B cell (primary cell): ENCODE results near the gene GLCCI1. TPM values are rescaled to one million over a fixed set of nuclear protein-coding genes. Genes with fewer than 3 reads are reported as not detected.
A peak's percentile ranks its signal among the peaks of the same experiment; 100 is the strongest.

Source experiments
- ATAC-seq: fragments of 200-7000 bp; cut with Tn5 transposase; one replicate; pipeline ENCODE4 v1.10.0; 2021; ENCODE audit warnings: low read depth, mild to moderate bottlenecking, moderate number of reproducible peaks, moderate library complexity
- CTCF ChIA-PET: fragments of 350-600 bp; sonication (Branson Sonifier 250); formaldehyde crosslinking; loops from one replicate; lab custom pipeline; 2021; ENCODE audit warnings: antibody characterized with exemption, inconsistent platforms; lab: Charles Lee
- POLR2A ChIA-PET: fragments of 350-600 bp; sonication (Branson Sonifier 250); formaldehyde crosslinking; loops from one replicate; lab custom pipeline; 2021; ENCODE audit warnings: antibody characterized with exemption; lab: Charles Lee
- DNase-seq: peaks from one replicate; pipeline ENCODE4 v3.0.0; 2013
- H2AFZ ChIP-seq: 2 replicates; pipeline ENCODE4 v1.6.1; 2012; ENCODE audit warnings: mild to moderate bottlenecking, low read depth, low read length; ENCODE audit not compliant: insufficient read depth, poor library complexity, severe bottlenecking
- H3K27ac ChIP-seq, 2 donors: 1 replicate in 1 of 2; 2 replicates in 1 of 2; pipeline ENCODE4 v1.5.1; 2012 to 2013; ENCODE audit warnings: low read length in 2 of 2, mild to moderate bottlenecking in 2 of 2, moderate library complexity in 1 of 2
- H3K27me3 ChIP-seq, 4 experiments: fragments of 200-600 bp in 1 of 4; sonication (generic) in 1 of 4; replicated peaks in 1 of 4; 1 replicate in 2 of 4; 2 replicates in 2 of 4; pipeline versions ENCODE4 v1.6.1 to v1.7.0; 2013 to 2016; ENCODE audit warnings: low read length in 3 of 4, mild to moderate bottlenecking in 2 of 4, mixed read lengths in 1 of 4, moderate library complexity in 1 of 4; ENCODE audit not compliant: insufficient read depth in 4 of 4, control insufficient read depth in 3 of 4; ENCODE audit errors: control extremely low read depth in 1 of 4
- H3K36me3 ChIP-seq, 2 experiments: replicated peaks in 1 of 2; 1 replicate in 1 of 2; 2 replicates in 1 of 2; pipeline versions ENCODE4 v1.6.1 to v1.7.1; 2013; ENCODE audit warnings: low read length in 1 of 2; ENCODE audit not compliant: insufficient read depth in 2 of 2, control insufficient read depth in 1 of 2; ENCODE audit errors: control extremely low read depth in 1 of 2, extremely low read depth in 1 of 2
- H3K4me1 ChIP-seq, 2 donors: fragments of 200-600 bp in 1 of 2; sonication (generic) in 1 of 2; 1 replicate in 1 of 2; 2 replicates in 1 of 2; pipeline versions ENCODE4 v1.5.1 to v1.6.1; 2013 to 2017; ENCODE audit warnings: low read length in 2 of 2; ENCODE audit not compliant: control insufficient read depth in 2 of 2, insufficient read depth in 2 of 2
- H3K4me2 ChIP-seq: replicated peaks from 2 replicates; pipeline ENCODE3; 2012; ENCODE audit warnings: mild to moderate bottlenecking, low read depth, low read length; ENCODE audit not compliant: poor library complexity, severe bottlenecking
- H3K4me3 ChIP-seq, 5 experiments: fragments of 200-600 bp in 1 of 5; sonication (generic) in 1 of 5; 1 replicate in 3 of 5; 2 replicates in 2 of 5; pipeline versions ENCODE4 v1.5.1 to v1.7.0; 2011 to 2016; ENCODE audit warnings: low read length in 4 of 5, mild to moderate bottlenecking in 4 of 5, low read depth in 2 of 5, control low read depth in 1 of 5, moderate library complexity in 1 of 5; ENCODE audit not compliant: insufficient read depth in 1 of 5; ENCODE audit errors: control extremely low read depth in 1 of 5, extremely low read depth in 1 of 5
- H3K79me2 ChIP-seq: fragments of 200-600 bp; sonication (generic); one replicate; pipeline ENCODE4 v1.6.0; 2016; ENCODE audit warnings: low read length; ENCODE audit not compliant: control insufficient read depth, insufficient read depth
- H3K9ac ChIP-seq: fragments of 200-600 bp; sonication (generic); 2 replicates; pipeline ENCODE4 v1.6.1; 2017; ENCODE audit warnings: mild to moderate bottlenecking, low read length, moderate library complexity
- H3K9me3 ChIP-seq, 3 donors: one replicate each; pipeline versions ENCODE4 v1.6.1 to v1.7.1; 2013; ENCODE audit warnings: low read length in 2 of 3; ENCODE audit not compliant: control insufficient read depth in 2 of 3, insufficient read depth in 1 of 3; ENCODE audit errors: control extremely low read depth in 1 of 3
- H4K20me1 ChIP-seq: 2 replicates; pipeline ENCODE4 v1.6.0; 2012; ENCODE audit warnings: mild to moderate bottlenecking, low read length; ENCODE audit not compliant: insufficient read depth, control insufficient read depth, poor library complexity, severe bottlenecking
- H3K27ac Mint-ChIP-seq: one replicate; pipeline ENCODE4 v1.8.0; 2021; ENCODE audit warnings: mixed read lengths
- H3K27me3 Mint-ChIP-seq: one replicate; pipeline ENCODE4 v1.8.0; 2021; ENCODE audit warnings: mixed read lengths
- H3K4me1 Mint-ChIP-seq: one replicate; pipeline ENCODE4 v1.8.0; 2021; ENCODE audit warnings: mixed read lengths
- H3K4me3 Mint-ChIP-seq: one replicate; pipeline ENCODE4 v1.8.0; 2021; ENCODE audit warnings: mixed read lengths
- H3K9me3 Mint-ChIP-seq: one replicate; pipeline ENCODE4 v1.8.0; 2022; ENCODE audit warnings: mixed read lengths; ENCODE audit not compliant: insufficient read depth
- EZH2 ChIP-seq: IDR thresholded peaks from 2 replicates; pipeline ENCODE4 v1.6.1; 2012; ENCODE audit warnings: borderline replicate concordance, low read depth, mild to moderate bottlenecking, moderate library complexity, low read length; ENCODE audit not compliant: insufficient read depth, poor library complexity, severe bottlenecking
- WGBS: methylation state at CpG from one replicate; pipeline ENCODE4 v1.1.5; 2013; ENCODE audit warnings: missing lambda C conversion rate; ENCODE audit not compliant: insufficient coverage; 5-methylcytosine and 5-hydroxymethylcytosine counted together
- intact Hi-C: fragments of 100-400 bp; cut with micrococcal nuclease; formaldehyde crosslinking; loops from one replicate; pipeline ENCODE4 v1.10.0; 2022
- polyA minus RNA-seq: library from RNA; depleted of rRNA, polyadenylated mRNA; stranded (reverse); fragments of >200 nt; gene quantifications from 2 replicates; pipeline ENCODE4 v1.2.3, GENCODE V29; 2012
- polyA plus RNA-seq: library from polyadenylated mRNA; depleted of rRNA; stranded (reverse); fragments of >200 nt; gene quantifications from 2 replicates; pipeline ENCODE4 v1.2.3, GENCODE V29; 2012
- total RNA-seq, 2 donors: library from RNA; stranded (reverse); fragments of 120-200 nt in 1 of 2; gene quantifications; 1 replicate in 1 of 2; 2 replicates in 1 of 2; pipeline versions ENCODE4 v1.2.3 to v1.2.4, GENCODE V29; 2013 to 2022
- TF ChIP-seq, protein P1 (sequence below): fragments of 200-600 bp; IDR thresholded peaks from one replicate; pipeline ENCODE4 v1.8.0; 2022; ENCODE audit warnings: antibody characterized with exemption, mild to moderate bottlenecking

Gene GLCCI1
- total RNA-seq (45.7 and 50.3 TPM in 2 replicates), polyA plus RNA-seq (17.7 and 23.8 TPM in 2 replicates), polyA minus RNA-seq (16.3 and 24.7 TPM in 2 replicates)
- total RNA-seq (2013) = 23.6 TPM

DNA sequence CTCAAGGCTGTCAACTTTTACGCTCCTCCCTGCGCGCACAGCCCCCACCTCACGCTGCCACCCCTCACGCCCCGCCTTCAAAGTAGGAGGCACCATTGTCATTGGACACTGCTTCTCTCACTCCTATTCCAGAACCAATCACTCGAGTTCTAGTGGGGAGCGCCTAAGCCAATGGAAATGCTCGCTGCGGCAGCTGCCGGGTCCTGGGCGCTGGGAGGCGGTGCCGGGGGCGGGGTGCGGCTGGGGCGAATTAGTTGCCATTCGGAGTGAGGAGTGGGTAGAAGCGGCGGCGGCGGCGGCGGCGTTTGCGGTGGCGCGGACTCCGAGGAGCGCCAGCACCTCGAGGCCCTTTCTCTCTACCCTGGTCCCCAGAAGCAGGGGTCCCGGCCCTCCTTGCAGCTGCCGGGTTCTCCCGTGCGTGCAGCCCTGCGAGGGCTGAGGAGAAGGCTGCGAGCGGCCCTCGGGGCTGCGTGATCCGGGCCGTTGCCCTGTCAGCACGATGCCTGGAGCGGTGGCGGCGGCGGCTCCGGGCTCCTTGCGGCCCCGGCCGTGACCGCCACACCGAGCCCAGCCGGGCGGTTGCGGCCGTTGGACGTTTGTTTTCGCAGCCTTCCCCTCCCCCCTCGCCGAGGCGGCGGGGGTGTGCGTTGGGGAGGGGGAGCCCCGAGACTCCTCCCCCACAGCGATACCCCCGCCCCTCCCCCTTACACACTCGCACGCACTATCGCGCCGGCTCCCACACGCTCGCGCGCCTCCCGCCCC, at the start of gene GLCCI1:
TSS of gene GLCCI1 (plus strand) at position 253 of the 762 bp plus-strand sequence. CDS start 555 bp downstream, outside the sequence.
- peaks cover 41% of the 10 kb centered on the region for H3K79me2 ChIP-seq
- ATAC-seq (peak; percentile 86), DNase-seq (peak; percentile 97)
- H3K4me2 ChIP-seq = peak within 1 kb of the TSS; percentile 75
- H3K27me3 ChIP-seq = no peaks in the 10 kb centered on the region
- no peaks in the 10 kb centered on the region for H3K9me3 ChIP-seq
- H3K4me3 Mint-ChIP-seq = peak within 1 kb of the TSS; percentile 92
- POLR2A ChIA-PET = interaction anchor here (0.5 to 2.1 kb wide), 4 partner anchors 63 to 328 kb away, joined by 3 to 9 read pairs (median 4); partner anchors contain the start of gene UMAD1
- H3K36me3 ChIP-seq = no peaks in the 10 kb centered on the region
- no peaks in the 10 kb centered on the region for H4K20me1 ChIP-seq
- H3K9me3 Mint-ChIP-seq = no peaks in the 10 kb centered on the region
- no peaks in the 10 kb centered on the region for H3K27me3 Mint-ChIP-seq
- peak within 1 kb of the TSS; percentile 93 for H3K27ac Mint-ChIP-seq
- H3K4me1 ChIP-seq = peaks cover 35 to 44% of the 10 kb centered on the region in 2 donors
- H2AFZ ChIP-seq = peak within 1 kb of the TSS; percentile 81
- intact Hi-C loops = loop anchor here (1.0 to 10.0 kb wide), 12 partner anchors 48 to 1601 kb away; partner anchors contain the start of genes C1GALT1 and UMAD1
- H3K27ac ChIP-seq = peak within 1 kb of the TSS; percentile 82 to 83
- no peak for TF ChIP-seq EZH2
- TF ChIP-seq, protein P1, sequence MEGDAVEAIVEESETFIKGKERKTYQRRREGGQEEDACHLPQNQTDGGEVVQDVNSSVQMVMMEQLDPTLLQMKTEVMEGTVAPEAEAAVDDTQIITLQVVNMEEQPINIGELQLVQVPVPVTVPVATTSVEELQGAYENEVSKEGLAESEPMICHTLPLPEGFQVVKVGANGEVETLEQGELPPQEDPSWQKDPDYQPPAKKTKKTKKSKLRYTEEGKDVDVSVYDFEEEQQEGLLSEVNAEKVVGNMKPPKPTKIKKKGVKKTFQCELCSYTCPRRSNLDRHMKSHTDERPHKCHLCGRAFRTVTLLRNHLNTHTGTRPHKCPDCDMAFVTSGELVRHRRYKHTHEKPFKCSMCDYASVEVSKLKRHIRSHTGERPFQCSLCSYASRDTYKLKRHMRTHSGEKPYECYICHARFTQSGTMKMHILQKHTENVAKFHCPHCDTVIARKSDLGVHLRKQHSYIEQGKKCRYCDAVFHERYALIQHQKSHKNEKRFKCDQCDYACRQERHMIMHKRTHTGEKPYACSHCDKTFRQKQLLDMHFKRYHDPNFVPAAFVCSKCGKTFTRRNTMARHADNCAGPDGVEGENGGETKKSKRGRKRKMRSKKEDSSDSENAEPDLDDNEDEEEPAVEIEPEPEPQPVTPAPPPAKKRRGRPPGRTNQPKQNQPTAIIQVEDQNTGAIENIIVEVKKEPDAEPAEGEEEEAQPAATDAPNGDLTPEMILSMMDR = no peak
- H3K9ac ChIP-seq = peak within 1 kb of the TSS; percentile 79
- 0% methylated on average over 52 of the region's 77 CpGs for WGBS
- peak within 1 kb of the TSS; percentile 74 to 95 (median 87) for H3K4me3 ChIP-seq
- peaks cover 34% of the 10 kb centered on the region for H3K4me1 Mint-ChIP-seq
- CTCF ChIA-PET = interaction anchor here (1.0 to 3.1 kb wide), 5 partner anchors 208 to 287 kb away, joined by 3 to 16 read pairs (median 10); no protein-coding TSS in a partner anchor
